GM21723 (cell line): ENCODE measurements around the gene OBSL1.

ENCODE experiments used
- ATAC-seq: cut with Tn5 transposase; IDR thresholded peaks from one replicate; pipeline ENCODE4 v1.9.1; 2021; ENCODE audit warnings: mild to moderate bottlenecking, moderate library complexity; ENCODE audit not compliant: unreplicated experiment

The OBSL1 gene

GRCh38 chr2:219516888-219517287 is 54.5 kb downstream of the OBSL1 start:
- no peak for ATAC-seq

GRCh38 chr2:219515874-219516629 is 55.3 kb downstream of the OBSL1 start:
- ATAC-seq, result no peak

- no peak for ATAC-seq
Measured at GRCh38 chr2:219514836-219515235, 56.5 kb downstream of the OBSL1 start.

DNA sequence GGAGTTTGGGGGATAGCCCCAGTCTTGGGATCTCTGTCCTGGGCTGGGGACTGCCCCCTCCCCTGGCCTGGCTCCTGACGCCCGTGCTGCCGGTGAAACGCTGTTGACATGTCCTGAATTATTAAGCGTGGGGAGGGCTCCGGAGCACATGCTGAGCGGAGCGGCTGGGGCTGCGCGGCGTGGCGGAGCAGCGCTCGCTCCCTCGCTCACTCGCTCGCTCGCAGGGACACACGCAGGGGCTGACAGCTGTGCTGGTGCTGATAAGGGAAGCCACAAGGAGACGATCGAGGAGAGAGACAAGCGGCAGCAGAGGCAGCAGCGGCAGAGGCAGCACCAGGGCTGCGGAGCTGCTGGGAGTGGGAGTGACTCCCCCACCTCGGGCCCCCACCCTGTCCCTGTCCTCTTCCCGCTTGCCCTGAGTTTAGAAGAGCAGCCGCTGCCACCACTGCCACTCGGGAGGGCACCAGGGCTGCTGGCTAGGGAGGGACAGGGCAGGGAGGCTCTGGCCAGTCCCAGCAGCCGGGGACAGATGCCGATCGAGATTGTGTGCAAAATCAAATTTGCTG is 57.1 kb downstream of the OBSL1 start, which contains the start of gene ASIC4:
ASIC4 (plus strand) TSS at position 287 of the 566 bp plus-strand sequence; CDS start at position 530, 243 bp downstream.
- no peak for ATAC-seq

DNA sequence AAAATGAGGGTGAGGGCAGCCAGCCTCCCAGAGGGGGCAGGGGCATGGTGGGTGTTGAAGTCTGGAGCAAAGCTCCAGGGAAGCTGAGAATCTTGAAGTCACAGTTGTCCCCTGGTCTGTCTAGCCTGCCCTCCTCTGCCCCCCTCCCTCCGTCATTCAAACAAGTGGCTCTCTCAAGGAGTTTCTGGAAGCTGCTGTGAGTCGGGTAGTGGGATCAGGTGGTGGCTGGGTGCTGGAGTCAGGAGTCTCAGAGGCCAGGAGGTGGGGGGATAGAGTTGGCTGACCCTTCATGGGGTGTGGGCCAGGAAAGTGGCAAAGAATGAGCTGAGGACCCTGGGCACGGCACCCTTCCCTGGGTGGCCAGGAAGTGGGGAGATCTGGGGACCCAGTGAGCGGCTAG is 57.6 kb downstream of the OBSL1 start:
- ATAC-seq, result no peak

- ATAC-seq, result no peak
Measured at GRCh38 chr2:219512524-219513216, 58.7 kb downstream of the OBSL1 start.

DNA sequence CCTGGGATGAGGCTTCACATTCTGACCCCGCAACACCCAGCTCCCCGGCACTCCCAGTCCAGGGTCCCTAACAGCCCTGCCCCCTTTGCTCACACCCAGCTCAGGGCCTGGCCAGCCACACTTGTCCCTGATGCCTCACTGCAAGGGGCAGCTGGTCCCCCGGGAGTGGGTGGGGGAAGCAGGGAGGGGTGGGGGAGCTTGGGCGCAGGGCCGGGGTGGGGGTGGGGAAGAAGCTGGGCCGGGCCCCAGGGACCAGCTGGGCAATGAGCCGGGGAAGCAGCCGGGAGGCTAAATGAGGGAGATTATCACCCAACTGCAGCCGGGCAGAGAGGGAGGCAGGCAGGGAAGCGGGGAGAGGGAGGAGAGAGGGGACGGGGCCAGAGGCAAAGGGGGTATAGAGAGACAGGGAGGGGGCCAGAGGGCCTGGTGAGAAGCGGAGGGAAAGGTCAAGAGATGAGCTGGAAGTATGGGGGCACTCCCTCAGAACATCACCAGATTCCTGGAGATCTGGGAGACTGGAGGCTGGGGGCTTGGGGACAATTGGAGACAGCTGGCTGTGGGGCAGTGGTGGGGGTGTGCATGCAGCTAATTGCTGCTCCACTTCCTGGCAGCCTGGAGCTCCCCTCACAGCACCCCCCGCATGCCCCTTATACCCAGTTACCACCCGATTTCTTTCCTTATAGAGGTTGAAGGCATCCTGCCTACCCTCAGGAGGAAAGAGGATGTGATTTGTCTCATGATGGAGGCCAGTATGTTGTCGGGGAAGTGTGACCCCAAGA is 59.6 kb downstream of the OBSL1 start:
- ATAC-seq, result no peak

DNA sequence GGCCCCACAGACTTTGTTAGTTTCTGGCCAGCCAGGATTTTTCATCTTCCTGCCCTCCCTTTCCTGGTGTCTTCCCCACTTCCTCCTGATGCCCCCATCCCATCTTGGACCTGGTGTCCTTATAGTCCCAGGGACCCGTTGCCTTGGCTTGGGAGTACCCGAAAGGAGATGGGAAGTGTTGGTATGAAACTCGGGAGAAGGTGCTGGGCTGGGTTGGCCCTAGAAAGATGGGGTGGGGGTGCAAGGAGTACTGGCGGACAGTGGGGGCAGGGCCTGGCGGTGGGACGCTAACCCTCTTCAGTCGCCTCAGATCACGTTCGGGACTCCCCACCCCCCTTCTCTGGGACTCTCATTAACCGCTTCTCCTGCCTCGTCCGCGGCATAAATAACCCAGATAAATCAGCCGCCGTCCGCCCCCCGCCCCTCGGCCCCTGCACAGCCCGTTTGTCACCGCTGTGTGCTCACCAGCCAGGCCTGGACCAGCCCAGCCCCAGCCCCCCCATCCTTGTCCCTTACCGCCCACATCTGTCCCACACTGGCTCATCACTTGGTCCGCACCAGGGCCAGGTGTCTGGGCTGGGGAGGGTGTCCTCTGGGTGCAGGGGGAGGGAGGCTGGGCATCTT is 60.7 kb downstream of the OBSL1 start:
- no peak for ATAC-seq

DNA sequence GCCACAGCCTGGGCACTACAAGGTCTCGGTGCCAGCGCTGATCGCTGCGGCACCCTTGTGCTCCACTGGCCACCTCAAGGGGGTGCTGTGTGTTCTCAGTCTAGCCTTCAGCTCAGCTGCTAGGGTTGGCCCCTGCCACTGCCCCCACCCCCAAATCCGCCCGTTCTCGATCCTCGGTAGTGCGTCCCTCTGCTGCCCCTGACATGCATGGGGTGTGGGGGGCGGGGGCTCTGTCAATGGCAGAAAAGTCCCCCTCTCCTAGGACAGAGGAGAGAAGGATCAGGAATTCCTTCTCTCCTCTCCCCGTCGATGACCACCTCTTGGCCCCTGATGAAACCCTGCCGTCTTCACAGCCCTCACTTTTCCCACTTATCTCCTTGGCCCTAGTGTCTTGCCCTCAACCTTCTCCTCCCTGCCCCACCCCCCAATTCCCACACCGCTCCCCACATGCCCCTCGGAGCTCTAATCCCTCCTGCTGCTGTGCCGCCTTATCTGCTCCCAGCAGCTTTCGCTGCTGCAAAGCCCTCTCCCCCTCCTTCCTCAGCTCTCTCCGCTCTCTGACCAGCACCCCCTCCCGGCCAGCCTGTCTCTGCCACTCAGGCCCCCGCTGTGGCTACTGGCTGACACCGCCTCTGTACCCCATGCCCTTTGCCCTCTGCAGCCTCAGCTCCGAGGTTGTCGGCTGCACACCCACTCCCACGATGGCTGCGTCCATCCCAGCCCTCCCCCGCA is 61.4 kb downstream of the OBSL1 start:
- ATAC-seq, result peak; percentile 63

- ATAC-seq, result peak; percentile 31
Measured at GRCh38 chr2:219508971-219509779, 62.2 kb downstream of the OBSL1 start.

- no peak for ATAC-seq
Measured at GRCh38 chr2:219508444-219508734, 63.0 kb downstream of the OBSL1 start.

- ATAC-seq, result no peak
Measured at GRCh38 chr2:219507581-219508443, 63.5 kb downstream of the OBSL1 start.

- ATAC-seq, result no peak
Measured at GRCh38 chr2:219506802-219507526, 64.4 kb downstream of the OBSL1 start.

DNA sequence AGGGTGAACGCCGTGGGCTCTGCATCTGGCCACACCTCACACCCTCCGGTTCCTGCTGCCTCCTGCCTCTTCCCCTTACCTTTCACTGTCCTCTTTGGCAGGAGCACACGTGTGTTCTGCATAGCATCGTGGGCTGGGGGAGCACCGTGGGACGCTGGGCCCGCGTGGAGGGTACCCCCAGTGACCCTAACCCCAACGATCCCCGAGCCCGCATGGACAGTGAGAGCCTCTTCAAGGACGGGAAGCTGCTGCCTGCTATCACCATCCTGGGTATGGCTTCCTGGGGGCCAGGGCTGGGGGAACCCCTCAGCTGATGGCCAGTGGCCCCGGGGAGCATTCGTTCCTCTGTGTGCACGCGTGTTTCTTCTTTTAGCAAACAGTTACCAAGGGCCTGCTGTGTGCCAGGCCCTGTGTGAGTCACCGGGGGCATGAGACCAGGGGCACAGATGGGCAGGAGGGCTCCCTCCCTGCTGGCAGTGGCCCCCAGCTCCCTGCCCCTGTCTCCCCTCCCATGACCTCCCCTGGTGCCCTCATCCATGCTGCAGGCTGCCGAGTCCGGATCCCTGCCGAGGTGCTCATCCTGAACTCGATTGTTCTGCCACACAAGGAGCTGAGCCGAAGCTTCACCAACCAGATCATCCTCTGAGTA is 65.1 kb downstream of the OBSL1 start:
- ATAC-seq, result no peak

- no peak for ATAC-seq
Measured at GRCh38 chr2:219505585-219505984, 65.8 kb downstream of the OBSL1 start.

- no peak for ATAC-seq
Measured at GRCh38 chr2:219502618-219503017, 68.7 kb downstream of the OBSL1 start.

DNA sequence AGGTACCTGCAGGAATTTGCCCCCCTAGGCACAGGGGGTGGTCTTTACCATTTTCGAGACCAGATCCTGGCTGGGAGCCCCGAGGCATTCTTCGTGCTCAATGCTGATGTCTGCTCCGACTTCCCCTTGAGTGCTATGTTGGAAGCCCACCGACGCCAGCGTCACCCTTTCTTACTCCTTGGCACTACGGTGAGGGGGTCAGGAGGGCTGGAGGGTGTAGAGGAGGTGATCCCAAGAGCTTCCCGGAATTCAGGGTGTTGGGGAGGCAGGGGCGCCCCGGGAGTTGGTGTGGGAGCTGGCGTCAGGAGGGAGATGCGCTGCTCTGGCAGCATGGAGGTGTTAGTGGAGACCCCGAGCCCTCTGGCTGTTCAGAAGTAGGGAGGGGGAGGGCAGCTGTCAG is 69.5 kb downstream of the OBSL1 start:
- ATAC-seq, result no peak
